T-helper 1 cell treated with Interleukin-12 subunit alpha and Interleukin-12 subunit beta and Interleukin-4 antibody, amounts not matched to agents 30 μg/mL and 1 μg/mL, for 36 hours (primary cell): ENCODE data around the gene GHR.
"Not testable (repeated sequence)": the region's sequence is repeated elsewhere in the genome, so short reads cannot be mapped to it uniquely, and the experiment has no call there.

ENCODE experiments used
- H3K27ac Mint-ChIP-seq: one replicate; pipeline ENCODE4 v1.8.0; 2021; ENCODE audit warnings: mild to moderate bottlenecking, mixed read lengths
- H3K27me3 Mint-ChIP-seq: one replicate; pipeline ENCODE4 v1.8.0; 2021; ENCODE audit warnings: low read depth, mixed read lengths
- H3K36me3 Mint-ChIP-seq: one replicate; pipeline ENCODE4 v1.8.0; 2021; ENCODE audit warnings: low read depth, mixed read lengths
- H3K4me1 Mint-ChIP-seq: one replicate; pipeline ENCODE4 v1.8.0; 2021; ENCODE audit warnings: low read depth, mixed read lengths
- H3K4me3 Mint-ChIP-seq: one replicate; pipeline ENCODE4 v1.8.0; 2021; ENCODE audit warnings: mild to moderate bottlenecking, moderate library complexity, mixed read lengths
- H3K9me3 Mint-ChIP-seq: one replicate; pipeline ENCODE4 v1.8.0; 2021; ENCODE audit warnings: mixed read lengths

The GHR gene

DNA sequence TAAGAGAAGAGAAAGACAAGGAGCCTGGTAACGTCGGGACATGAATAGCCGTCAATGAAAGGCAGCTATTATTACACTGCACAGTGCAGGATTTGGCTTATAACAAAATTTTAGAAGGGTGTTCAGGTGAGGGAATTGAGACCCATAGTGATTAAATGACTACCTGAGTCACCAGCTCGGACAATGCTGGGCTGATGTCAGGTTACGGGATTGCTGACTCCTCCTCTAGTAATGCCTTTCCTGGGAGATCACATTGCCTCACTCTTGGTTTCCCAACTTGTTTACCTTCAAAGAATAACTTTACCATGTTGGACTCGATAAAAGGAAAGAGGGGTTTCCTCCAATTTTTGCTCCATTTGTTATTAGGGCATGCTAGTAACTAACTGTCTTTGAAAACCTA is 132.6 kb downstream of the GHR start:
- H3K4me1 Mint-ChIP-seq, result no peaks in the 10 kb centered on the region
- no peak overlapping the region for H3K4me3 Mint-ChIP-seq
- peaks cover 4% of the 10 kb centered on the region for H3K27me3 Mint-ChIP-seq
- H3K36me3 Mint-ChIP-seq, result no peaks in the 10 kb centered on the region
- no peaks in the 10 kb centered on the region for H3K9me3 Mint-ChIP-seq
- H3K27ac Mint-ChIP-seq, result no peak overlapping the region

DNA sequence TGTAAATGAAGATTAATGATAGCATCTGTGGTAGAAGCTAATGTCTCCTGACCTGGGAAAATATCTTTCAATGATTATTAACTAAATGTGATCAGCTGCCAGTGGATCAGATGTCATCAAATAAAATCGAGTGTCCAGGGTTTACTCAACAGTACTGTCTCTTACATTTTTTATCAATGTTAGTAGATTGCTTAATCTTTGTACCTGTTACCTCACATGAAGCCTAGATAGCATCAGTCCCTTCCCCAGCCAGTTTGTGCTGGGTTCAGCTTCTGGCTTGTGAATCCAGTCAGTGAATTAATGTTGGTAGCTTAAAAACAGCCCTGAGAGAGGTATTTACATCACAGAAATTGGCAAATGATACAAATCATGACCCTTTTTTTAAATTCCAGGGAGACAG is 134.4 kb downstream of the GHR start:
- Mint-ChIP-seq H3K27ac (no peak overlapping the region), H3K9me3 (no peaks in the 10 kb centered on the region), H3K36me3 (no peaks in the 10 kb centered on the region), H3K4me1 (no peaks in the 10 kb centered on the region), H3K27me3 (peaks cover 5% of the 10 kb centered on the region), H3K4me3 (no peak overlapping the region)

DNA sequence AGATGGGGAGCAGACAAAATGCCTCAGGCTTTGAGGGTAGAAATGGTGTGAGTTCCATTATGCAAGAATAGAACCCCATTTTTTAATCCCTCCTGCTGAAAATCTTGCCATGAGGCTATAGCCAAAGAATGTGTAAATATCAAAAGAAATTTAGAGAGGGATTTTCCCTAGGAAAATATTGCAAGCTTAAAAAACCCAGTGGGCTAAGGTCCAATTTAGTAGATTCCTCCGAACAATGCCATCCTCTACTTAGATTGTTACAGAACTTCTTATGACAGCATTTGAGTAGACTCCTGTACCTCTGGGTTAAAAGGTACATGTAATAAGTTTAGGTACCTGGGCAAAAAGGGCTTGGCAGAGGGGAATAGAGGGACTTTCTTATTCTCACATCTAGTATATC is 138.4 kb downstream of the GHR start:
- Mint-ChIP-seq H3K27ac (no peak overlapping the region), H3K4me3 (no peak overlapping the region), H3K9me3 (no peaks in the 10 kb centered on the region), H3K36me3 (no peaks in the 10 kb centered on the region), H3K4me1 (no peaks in the 10 kb centered on the region), H3K27me3 (peaks cover 5% of the 10 kb centered on the region)

DNA sequence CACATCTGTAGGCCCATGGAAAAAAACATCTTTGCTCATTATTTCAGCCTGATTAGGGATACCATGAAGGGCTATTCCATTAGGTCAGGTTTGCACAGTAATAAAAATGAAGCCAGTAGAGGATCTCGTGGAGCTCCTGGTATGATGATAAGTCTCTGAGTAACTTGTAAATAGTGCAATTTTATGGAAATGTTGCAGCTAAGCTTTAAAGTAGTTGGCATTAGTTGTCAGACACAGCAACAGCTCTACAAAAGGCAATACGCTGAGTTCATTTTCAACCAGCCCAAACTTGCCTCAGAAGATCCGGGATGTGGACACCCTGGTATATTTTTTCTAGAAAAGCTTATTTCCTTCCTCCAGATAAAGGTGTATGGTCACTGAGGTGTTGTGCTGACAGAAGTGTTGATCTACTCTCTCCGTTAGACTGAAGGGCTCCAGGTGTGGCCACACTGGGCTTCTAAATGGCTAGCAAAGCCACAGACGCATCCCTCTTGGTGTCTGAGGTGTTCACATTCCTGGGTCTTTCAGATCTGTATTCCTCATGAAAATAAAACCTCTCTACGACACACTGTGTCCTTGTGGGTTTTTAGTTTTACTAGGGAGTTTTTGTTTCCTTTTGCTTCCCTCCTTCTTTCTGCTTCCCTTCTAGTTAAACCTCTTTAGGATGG is 141.6 kb downstream of the GHR start:
- Mint-ChIP-seq H3K27me3 (peaks cover 5% of the 10 kb centered on the region), H3K4me3 (no peak overlapping the region), H3K36me3 (no peaks in the 10 kb centered on the region), H3K4me1 (no peaks in the 10 kb centered on the region), H3K27ac (no peak overlapping the region), H3K9me3 (no peaks in the 10 kb centered on the region)

DNA sequence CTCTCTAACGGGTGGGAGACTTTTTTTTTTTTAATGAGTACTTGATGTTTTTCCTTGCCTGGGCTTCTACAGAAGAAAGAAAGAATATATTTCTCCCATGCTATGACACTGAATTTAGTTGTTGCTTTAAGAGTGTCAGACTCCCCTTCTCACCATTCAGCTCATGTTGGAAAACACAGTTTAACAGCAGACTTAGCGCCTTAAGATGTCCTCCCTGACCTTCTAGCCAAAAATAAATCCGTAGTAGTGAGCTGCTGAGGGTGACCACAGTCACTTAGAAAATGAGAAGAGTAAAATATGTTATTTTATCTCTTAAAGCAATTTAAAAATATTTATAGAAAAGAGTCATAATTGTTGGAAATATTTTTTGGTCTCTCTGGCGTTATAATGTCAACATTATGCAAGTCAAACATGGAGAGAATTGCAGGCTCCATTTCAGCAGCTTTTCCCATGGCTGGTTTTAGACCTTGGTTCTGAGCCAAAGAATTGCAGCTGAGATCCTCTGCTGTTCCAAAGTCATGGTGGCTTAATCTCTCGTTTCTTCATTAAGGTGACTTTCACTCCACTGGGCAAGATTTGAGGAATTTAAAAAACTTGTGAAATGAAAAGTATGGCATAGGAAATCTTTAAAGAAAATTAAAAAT is 143.5 kb downstream of the GHR start:
- no peaks in the 10 kb centered on the region for H3K9me3 Mint-ChIP-seq
- H3K36me3 Mint-ChIP-seq, result no peaks in the 10 kb centered on the region
- no peaks in the 10 kb centered on the region for H3K27me3 Mint-ChIP-seq
- no peak overlapping the region for H3K4me3 Mint-ChIP-seq
- no peak overlapping the region for H3K27ac Mint-ChIP-seq
- H3K4me1 Mint-ChIP-seq, result no peaks in the 10 kb centered on the region

DNA sequence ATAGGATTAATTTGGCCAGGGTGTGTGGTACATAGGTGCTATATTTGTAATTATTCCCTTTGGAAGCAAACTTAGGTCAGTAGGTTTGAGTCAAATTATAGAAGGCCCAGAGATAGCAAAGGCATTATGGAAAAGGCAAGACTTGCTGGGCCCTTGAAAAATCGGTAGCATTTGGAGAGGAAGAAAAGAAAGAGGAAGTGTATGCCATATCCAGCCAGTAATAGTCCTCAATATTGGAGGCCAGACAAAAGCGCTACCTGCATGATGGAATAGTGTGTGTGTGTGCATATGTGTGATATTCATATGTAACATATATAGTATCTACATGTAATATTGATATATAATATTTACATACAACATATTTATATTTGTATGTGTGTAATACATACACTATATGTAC is 146.1 kb downstream of the GHR start:
- Mint-ChIP-seq H3K9me3 (no peaks in the 10 kb centered on the region), H3K27me3 (no peaks in the 10 kb centered on the region)

DNA sequence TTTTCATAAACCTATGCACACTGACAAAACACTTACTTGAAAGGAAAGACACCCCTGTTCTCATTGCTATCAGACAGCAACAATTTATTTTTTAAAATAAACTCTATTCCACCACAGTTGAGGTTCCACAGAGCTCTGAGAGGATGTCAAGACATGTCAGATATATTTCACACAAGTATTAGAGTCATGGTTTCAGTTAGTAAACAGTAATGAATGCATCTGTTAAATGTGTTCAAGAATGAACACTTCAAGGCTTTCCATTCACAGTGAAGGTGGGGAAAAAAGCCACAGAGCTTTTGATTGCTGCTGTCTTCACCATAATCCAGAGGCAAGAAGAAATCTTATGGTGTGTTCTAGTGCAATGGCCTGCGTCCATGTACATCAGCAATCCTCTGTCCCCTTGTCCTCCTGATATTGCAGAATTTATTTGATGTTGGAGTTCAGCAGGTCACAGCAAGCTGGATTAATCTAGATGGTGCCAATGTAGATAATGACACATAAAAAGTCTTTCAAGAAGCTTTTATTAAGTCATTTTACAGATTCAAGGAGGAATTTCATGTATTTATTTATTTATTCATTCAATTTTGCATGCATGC is 146.8 kb downstream of the GHR start:
- no peak overlapping the region for H3K4me3 Mint-ChIP-seq
- no peaks in the 10 kb centered on the region for H3K36me3 Mint-ChIP-seq
- H3K9me3 Mint-ChIP-seq, result no peaks in the 10 kb centered on the region
- H3K27ac Mint-ChIP-seq, result no peak overlapping the region
- no peaks in the 10 kb centered on the region for H3K4me1 Mint-ChIP-seq
- no peaks in the 10 kb centered on the region for H3K27me3 Mint-ChIP-seq

More for the DNA sequence above, 146.1 kb downstream of the GHR start:
- no peak overlapping the region for H3K4me3 Mint-ChIP-seq
- no peak overlapping the region for H3K27ac Mint-ChIP-seq
- no peaks in the 10 kb centered on the region for H3K4me1 Mint-ChIP-seq
- no peaks in the 10 kb centered on the region for H3K36me3 Mint-ChIP-seq

DNA sequence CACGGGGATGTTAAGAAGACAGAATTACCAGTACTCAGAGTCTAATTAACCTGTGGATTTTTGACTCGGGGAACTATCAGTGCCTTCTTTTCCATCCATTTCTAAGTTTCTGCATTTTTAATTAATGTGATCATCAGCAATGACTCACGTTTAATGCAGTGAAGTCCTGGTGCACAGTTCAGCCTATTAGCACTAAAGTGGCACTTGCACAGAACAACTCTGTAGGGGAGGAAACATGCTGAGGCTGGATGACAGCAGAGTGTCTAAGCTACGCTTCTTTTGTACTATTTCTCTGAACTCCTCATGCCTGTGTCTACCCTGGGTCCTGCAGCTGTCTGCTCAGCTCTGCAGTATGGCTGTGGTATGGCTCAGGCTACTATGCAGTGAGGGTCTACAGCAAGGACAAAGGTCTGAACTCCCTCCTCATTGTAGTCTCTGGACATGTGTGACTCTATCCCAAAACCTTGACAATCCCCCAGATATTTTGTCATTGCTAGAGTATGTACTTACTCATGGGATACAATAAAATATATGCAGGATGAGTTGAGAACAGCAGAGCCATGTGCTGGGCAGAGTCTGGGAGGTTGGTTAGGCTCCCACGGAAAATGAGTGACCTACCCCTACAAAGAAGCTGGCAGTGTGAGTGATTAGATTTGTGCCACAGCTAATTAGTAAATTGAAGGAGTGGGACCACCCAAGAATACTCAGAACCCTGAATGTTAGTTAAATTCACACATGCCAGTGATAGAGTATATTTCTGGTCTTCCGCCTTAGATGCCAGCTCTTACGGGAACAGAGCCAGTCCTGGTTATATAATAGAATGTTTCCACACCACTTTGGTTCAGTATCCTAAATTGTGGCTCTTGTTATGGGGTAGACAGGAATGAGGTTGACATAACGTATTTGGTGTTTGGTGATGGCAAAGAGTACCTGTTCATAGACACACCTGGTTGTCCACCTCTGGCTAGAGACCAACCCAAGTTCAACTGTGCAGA is 148.0 kb downstream of the GHR start:
- H3K27me3 Mint-ChIP-seq, result no peaks in the 10 kb centered on the region
- no peak overlapping the region for H3K27ac Mint-ChIP-seq
- no peaks in the 10 kb centered on the region for H3K9me3 Mint-ChIP-seq
- H3K36me3 Mint-ChIP-seq, result no peaks in the 10 kb centered on the region
- H3K4me3 Mint-ChIP-seq, result no peak overlapping the region
- H3K4me1 Mint-ChIP-seq, result no peaks in the 10 kb centered on the region

DNA sequence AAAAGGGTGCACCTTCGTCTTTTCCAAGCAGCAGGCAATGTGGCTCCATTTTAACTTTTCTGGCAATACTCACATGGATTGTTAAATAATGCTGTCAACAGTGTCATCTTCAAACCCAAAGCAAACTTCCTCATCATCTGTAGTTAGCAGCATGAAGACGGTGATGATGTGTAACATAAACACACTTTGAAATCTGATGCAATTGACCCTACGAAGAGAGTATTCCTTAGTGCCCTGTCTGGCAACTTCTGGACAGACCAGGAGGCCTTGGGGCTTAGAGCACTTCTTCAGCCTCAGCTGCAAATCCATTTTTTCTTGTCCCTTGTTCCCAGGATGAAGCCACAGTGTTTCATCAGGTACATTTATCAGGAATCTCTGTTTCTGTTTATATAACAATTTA is 149.1 kb downstream of the GHR start:
- Mint-ChIP-seq H3K9me3 (no peaks in the 10 kb centered on the region), H3K4me3 (no peak overlapping the region)

DNA sequence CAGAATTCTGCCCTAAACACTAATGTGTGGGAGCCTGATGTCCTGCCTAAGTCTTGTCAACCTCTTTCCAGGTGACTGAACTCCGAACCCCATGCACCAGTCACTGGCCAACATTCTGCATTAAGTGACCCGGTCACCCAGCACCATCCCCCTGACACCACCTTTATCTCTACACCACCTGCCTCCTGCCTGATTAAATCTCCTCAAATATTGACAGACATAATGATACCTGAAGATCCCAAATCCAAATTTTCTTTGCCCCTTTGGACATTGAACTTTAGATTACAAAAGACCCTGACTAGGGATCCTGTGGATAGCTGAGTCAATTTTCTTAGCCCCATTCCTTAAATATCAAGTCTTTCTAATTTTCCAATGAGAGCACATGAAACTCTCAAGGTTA is 150.1 kb downstream of the GHR start:
- Mint-ChIP-seq H3K4me1 (no peaks in the 10 kb centered on the region), H3K36me3 (no peaks in the 10 kb centered on the region), H3K27me3 (no peaks in the 10 kb centered on the region), H3K27ac (no peak overlapping the region), H3K4me3 (no peak overlapping the region), H3K9me3 (no peaks in the 10 kb centered on the region)

More for the DNA sequence above, 149.1 kb downstream of the GHR start:
- Mint-ChIP-seq H3K27ac (no peak overlapping the region), H3K36me3 (no peaks in the 10 kb centered on the region), H3K27me3 (no peaks in the 10 kb centered on the region), H3K4me1 (no peaks in the 10 kb centered on the region)

DNA sequence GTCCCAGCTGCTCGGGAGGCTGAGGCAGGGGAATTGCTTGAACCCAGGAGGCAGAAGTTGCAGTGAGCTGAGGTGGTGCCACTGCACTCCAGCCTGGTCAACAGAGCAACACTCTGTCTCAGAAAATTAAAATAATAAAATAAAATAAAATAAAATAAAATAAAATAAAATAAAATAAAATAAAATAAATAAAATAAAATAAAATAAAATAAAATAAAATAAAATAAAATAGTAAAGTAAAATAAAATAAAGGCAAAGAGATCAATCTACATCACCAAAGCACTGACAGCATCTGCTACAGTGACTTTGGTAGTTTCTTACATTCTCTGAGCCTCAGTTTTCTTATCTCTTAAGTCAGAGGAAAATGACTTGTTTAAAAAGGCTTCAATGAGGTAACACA is 152.7 kb downstream of the GHR start:
- not testable (repeated sequence) for H3K4me1 Mint-ChIP-seq, H3K4me3 Mint-ChIP-seq, H3K36me3 Mint-ChIP-seq, H3K27me3 Mint-ChIP-seq, H3K27ac Mint-ChIP-seq, H3K9me3 Mint-ChIP-seq

DNA sequence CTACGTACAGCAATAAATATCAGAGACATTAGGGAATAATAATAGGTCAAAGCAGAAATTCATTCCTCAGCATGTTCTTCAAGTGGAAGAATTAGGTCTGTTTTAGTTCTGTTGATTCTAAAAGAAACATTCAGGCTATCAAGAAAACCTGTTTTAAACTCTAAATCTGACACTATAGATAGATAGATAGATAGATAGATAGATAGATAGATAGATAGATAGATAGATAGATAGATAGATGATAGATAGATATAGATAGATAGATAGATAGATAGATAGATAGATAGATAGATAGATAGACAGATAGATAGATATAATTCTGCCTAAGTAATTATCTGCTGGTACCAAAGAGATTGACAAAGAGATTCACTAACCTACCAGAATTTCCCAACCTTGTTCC is 155.7 kb downstream of the GHR start:
- H3K36me3 Mint-ChIP-seq, H3K9me3 Mint-ChIP-seq, H3K4me3 Mint-ChIP-seq, H3K27ac Mint-ChIP-seq, H3K4me1 Mint-ChIP-seq, H3K27me3 Mint-ChIP-seq: not testable (repeated sequence)

DNA sequence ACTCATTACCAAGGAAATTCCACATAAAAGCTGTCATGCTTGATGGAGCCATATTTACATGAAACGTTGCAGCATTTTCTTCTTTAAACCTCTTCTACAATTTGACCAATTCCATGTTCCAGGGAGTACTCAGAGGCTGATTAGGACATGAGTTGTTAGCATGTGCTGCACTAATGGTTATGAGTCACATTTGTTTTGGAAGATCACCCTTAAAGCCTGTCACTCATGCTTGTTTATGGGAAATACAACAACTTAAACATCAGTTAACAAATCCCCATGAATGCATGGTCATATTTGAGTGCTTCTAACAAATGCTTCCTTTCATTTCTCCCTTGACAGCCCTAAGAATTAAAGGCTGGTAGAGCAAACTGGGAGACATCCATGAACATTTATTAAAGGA is 156.1 kb downstream of the GHR start:
- Mint-ChIP-seq H3K4me3 (no peak overlapping the region), H3K9me3 (no peaks in the 10 kb centered on the region), H3K4me1 (no peaks in the 10 kb centered on the region), H3K27me3 (no peaks in the 10 kb centered on the region), H3K27ac (no peak overlapping the region), H3K36me3 (no peaks in the 10 kb centered on the region)

DNA sequence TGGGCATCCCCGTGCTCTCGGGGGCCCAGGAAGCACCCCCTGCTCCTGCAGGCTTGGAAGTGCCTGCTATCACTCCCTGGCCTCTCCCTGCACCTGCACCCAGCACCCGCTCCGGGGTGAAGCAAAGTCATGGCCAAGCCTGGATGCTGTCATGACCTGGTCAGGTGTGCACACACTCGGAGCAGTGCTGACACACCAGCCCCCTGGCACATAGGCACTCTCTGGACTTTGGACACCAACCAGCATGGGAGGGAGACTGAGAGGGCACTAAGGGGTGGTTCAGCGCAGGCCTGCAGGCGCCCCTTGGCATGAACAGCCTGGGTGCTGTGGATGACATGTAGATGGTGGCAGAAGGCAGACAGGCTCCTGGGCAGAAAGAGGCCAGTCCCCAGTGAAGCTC is 158.6 kb downstream of the GHR start:
- Mint-ChIP-seq H3K4me1 (no peaks in the 10 kb centered on the region), H3K9me3 (no peaks in the 10 kb centered on the region), H3K27ac (no peak overlapping the region), H3K36me3 (no peaks in the 10 kb centered on the region), H3K27me3 (peaks cover 8% of the 10 kb centered on the region), H3K4me3 (no peak overlapping the region)
